ENCODE data around the gene JARID2. TPM values are rescaled to one million over a fixed set of nuclear protein-coding genes. Genes with fewer than 3 reads are reported as not detected.

JARID2 gene
- polyA plus RNA-seq, 1 donor (not counting 4 experiments of a cell fraction or from before 2014, with no cell fraction given) = 11.0 TPM

GRCh38 chr6:15317934-15318902, 72.3 kb downstream of the JARID2 start:
- no peak overlapping the region for H3K4me3 ChIP-seq (ENCODE audit: control insufficient read depth in 2 of 3, extremely low read depth in 1 of 3, insufficient read depth in 2 of 3, low read depth in 1 of 3, low read length in 3 of 3)
- FAIRE-seq = no peak
- peaks cover 12% of the 10 kb centered on the region for H4K20me1 ChIP-seq (ENCODE audit: control insufficient read depth, extremely low read depth, insufficient read depth, low read length)
- peaks cover 0 to 3% of the 10 kb centered on the region in 2 experiments for H3K36me3 ChIP-seq (ENCODE audit: control insufficient read depth in 2 of 2, extremely low read depth in 1 of 2, insufficient read depth in 2 of 2, low read length in 2 of 2)
- DNase-seq (ENCODE audit: low read depth, low spot score) = no peak
- peaks cover 93% of the 10 kb centered on the region for H3K79me2 ChIP-seq (ENCODE audit: control insufficient read depth, insufficient read depth, low read length)
- no peak overlapping the region for H3K4me2 ChIP-seq (ENCODE audit: control insufficient read depth, extremely low read depth, insufficient read depth, low read depth, low read length)
- peaks cover 16% of the 10 kb centered on the region for H3K4me1 ChIP-seq (ENCODE audit: control insufficient read depth, extremely low read depth, insufficient read depth, low read length)
- H2AFZ ChIP-seq (ENCODE audit: control insufficient read depth, low read length) = no peak overlapping the region
- H3K27me3 ChIP-seq (ENCODE audit: control insufficient read depth, extremely low read depth, insufficient read depth, low read length) = no peaks in the 10 kb centered on the region
- H3K9me1 ChIP-seq (ENCODE audit: control insufficient read depth, extremely low read depth, insufficient read depth, low read length) = peaks cover 2% of the 10 kb centered on the region
- TF ChIP-seq CTCF (optimal IDR thresholded peaks at IDR 0.05 in 1 of 3, IDR thresholded peaks at IDR 0.05 in 1 of 3, conservative IDR thresholded peaks at IDR 0.05 in 1 of 3; ENCODE audit: extremely low read depth in 1 of 3, insufficient read depth in 2 of 3, low read length in 3 of 3) = no peak
- TF ChIP-seq EZH2 (IDR thresholded peaks at IDR 0.05; ENCODE audit: low read length) = no peak
- no peak overlapping the region for H3K27ac ChIP-seq (ENCODE audit: control insufficient read depth, insufficient read depth, low read length)
- H3K9ac ChIP-seq (ENCODE audit: control insufficient read depth, extremely low read depth, insufficient read depth, low read length) = no peak overlapping the region
- dilution Hi-C loops (cut with MboI; ENCODE audit: extremely low pct_ligation_motif_present, low sequenced_read_pairs) = no loop called here
- no peaks in the 10 kb centered on the region for H3K9me3 ChIP-seq (ENCODE audit: control insufficient read depth, low read depth, low read length)

- TF ChIP-seq CTCF (optimal IDR thresholded peaks at IDR 0.05 in 1 of 3, IDR thresholded peaks at IDR 0.05 in 1 of 3, conservative IDR thresholded peaks at IDR 0.05 in 1 of 3; ENCODE audit: extremely low read depth in 1 of 3, insufficient read depth in 2 of 3, low read length in 3 of 3) = no peak
- no peak for TF ChIP-seq EZH2 (IDR thresholded peaks at IDR 0.05; ENCODE audit: low read length)
- Histone ChIP-seq H3K36me3 (ENCODE audit: control insufficient read depth in 2 of 2, extremely low read depth in 1 of 2, insufficient read depth in 2 of 2, low read length in 2 of 2) (peaks cover 0 to 3% of the 10 kb centered on the region in 2 experiments), H4K20me1 (ENCODE audit: control insufficient read depth, extremely low read depth, insufficient read depth, low read length) (peaks cover 12% of the 10 kb centered on the region), H3K9me1 (ENCODE audit: control insufficient read depth, extremely low read depth, insufficient read depth, low read length) (peaks cover 2% of the 10 kb centered on the region), H3K27ac (ENCODE audit: control insufficient read depth, insufficient read depth, low read length) (no peak overlapping the region), H3K79me2 (ENCODE audit: control insufficient read depth, insufficient read depth, low read length) (peaks cover 89% of the 10 kb centered on the region), H3K9ac (ENCODE audit: control insufficient read depth, extremely low read depth, insufficient read depth, low read length) (no peak overlapping the region), H3K27me3 (ENCODE audit: control insufficient read depth, extremely low read depth, insufficient read depth, low read length) (no peaks in the 10 kb centered on the region), H3K4me3 (ENCODE audit: control insufficient read depth in 2 of 3, extremely low read depth in 1 of 3, insufficient read depth in 2 of 3, low read depth in 1 of 3, low read length in 3 of 3) (no peak overlapping the region), H3K9me3 (ENCODE audit: control insufficient read depth, low read depth, low read length) (no peaks in the 10 kb centered on the region), H3K4me2 (ENCODE audit: control insufficient read depth, extremely low read depth, insufficient read depth, low read depth, low read length) (no peak overlapping the region), H2AFZ (ENCODE audit: control insufficient read depth, low read length) (no peak overlapping the region), H3K4me1 (ENCODE audit: control insufficient read depth, extremely low read depth, insufficient read depth, low read length) (peaks cover 21% of the 10 kb centered on the region)
- no peak for DNase-seq (ENCODE audit: low read depth, low spot score)
- dilution Hi-C loops (cut with MboI; ENCODE audit: extremely low pct_ligation_motif_present, low sequenced_read_pairs) = no loop called here
- no peak for FAIRE-seq
These were observed 73.8 kb downstream of the JARID2 start for GRCh38 chr6:15319677-15320076.

Measured in keratinocyte (primary cell).